GM21786 (cell line): ENCODE results near the gene CS.
"Not testable (repeated sequence)": the region's sequence is repeated elsewhere in the genome, so short reads cannot be mapped to it uniquely, and the experiment has no call there.

ENCODE experiments used
- ATAC-seq: cut with Tn5 transposase; IDR thresholded peaks from one replicate; pipeline ENCODE4 v1.9.1; 2021; ENCODE audit not compliant: unreplicated experiment

CS gene

DNA sequence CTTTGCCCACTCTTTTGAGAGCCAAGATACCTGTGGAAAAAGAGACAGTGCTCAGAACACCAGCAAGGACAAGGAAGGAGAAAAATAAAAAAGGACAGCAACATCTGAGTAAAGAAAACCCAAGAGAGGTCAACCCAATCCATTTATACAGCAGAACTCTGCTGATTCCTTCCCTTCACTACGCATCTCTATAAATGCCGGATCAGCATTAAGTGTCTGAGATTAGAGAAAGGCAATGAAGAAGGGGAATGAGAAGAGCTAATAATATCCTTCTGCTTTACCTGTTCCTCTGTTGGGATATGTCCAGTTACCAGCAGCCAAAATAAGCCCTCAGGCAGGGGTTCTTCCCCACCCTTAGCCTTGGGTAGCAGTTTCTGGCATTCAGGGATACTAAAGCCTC lies 17.6 kb downstream of the CS start:
- no peak for ATAC-seq

DNA sequence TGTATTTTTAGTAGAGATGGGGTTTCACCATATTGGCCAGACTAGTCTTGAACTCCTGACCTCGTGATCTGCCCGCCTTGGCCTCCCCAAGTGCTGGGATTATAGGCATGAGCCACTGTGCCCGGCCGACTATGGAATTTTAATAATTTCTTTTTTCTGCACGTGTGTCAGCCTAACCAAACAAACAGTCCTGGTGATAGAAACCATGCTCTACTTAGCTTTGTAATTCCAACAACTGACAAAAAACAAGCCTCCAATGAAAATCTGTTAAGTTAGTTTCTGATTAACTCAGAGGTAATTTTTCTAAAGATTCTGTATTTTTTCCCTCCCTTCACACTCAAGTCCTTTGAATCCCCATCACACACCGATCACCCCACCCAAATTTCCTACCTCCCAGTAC lies 18.1 kb downstream of the CS start:
- no peak for ATAC-seq

DNA sequence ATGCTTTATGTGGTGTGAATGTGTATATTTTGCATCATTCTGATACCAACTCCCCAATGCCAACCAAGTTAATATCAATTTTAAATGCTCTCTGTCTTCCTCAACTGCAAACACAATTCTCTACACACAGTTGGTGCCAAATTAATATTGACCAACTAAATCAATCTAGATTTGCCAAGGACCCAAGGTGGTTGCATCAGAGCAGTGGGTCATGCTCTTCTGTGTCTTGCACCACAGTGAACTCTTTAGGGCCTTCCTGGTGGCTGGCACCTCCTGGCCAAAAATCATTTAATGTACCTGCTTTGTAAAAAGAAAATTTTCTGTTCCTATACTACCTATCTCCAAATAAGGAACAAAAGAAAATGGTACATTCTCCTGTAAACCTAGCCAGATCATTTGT lies 19.3 kb downstream of the CS start:
- ATAC-seq, result no peak

DNA sequence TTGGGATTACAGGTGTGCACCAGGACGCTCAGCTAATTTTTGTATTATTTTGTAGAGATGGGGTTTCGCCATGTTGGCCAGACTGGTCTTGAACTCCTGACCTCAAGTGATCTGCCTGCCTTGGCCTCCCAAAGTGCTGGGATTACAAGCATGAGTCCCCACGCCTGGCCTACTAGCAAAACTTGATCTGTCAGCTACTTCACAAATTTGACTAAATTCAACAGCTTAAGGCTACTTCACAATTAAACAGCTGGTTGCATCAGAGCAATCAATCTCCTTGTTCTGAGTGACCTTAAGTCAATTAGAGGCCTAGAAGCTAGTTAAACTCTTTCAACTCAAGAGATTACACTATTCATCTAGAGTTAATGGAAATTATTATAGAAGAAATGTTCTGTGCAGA lies 21.2 kb downstream of the CS start:
- ATAC-seq, result no peak

DNA sequence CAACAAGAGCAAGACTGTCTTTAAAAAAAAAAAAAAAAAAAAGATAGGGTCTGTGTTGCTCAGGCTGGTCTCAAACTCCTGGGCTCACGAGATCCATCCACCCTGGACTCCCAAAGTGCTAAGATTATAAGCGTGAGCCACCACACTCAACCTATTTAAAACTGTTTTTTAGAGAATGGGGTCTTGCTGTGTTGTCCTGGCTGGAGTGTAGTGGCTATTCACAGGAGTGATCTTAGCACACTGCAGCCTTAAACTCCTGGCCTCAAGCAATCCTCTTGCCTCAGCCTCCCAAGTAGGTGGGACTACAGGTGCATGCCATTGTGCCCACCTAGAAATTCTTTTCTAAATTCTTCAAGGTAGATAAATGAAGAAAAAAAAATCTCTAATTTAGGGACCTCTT lies 25.8 kb downstream of the CS start:
- no peak for ATAC-seq

DNA sequence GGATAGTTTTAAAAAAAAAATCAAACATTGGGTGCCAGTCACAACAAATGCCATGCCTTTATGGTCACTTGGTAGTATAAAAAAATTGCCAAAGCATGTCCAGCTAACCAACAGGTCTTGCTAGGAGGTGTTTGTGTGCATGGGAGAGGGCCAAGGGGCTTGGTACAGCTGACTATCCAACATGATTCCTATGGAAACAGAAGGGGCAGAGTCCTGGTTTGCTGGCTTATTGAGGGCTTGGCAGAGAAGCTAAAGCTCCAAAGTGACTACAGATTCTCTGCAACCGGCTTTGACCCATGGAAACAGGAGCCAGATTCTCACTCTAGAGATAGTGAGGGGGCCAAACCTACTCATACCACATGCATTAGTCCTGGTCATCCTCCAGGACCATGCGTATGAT lies 27.7 kb downstream of the CS start:
- ATAC-seq, result not testable (repeated sequence)

DNA sequence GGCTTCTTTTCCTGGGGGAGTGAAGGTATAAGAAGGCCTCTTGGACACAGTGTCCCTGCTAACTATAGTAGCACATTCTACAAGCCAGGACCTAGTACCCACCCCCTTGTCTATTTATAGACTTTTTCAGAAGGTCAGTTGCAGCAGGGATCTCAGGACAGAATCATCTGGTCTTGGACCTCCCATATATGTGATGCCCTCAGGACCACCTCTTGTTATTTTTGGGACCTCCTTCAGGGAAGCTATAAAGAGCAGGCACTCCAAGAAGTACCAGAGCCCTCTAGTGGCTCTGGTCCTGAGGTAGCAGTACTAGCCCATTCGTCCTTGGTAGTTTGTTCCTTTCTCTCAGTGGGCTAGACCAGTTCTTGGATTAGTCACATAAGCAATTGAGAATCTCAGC lies 29.1 kb downstream of the CS start:
- no peak for ATAC-seq

DNA sequence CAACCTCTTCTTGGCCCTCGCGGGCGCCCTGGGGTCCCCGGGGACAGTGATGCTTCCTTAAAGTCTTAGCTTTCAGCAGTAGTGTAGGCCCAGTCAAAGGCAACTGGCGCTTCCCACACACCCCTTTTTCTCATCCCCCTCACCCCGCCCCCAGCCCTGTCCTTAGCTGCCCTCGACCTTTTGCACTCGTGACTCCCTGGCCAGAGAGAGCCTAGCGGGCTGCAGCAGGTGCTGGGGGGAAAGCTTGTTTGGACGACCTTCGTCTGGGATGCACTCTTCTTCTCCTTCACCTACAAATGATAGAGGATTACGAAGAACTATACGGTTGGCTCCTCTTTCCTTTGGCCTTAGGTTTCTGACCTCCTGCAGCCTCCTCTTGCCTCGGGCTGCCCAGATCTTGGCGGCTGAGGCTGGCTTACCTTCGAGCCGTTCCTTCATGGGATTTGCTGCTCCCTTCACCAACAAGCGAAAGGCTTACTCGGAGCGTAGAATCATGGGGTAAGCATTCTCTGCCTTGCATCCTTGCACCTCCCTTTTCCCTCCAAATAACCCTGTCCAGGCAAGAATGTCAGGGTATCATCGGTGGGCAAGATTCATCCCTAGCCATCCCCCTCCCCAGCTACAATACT lies 32.6 kb downstream of the CS start:
- ATAC-seq, result peak; percentile 7

DNA sequence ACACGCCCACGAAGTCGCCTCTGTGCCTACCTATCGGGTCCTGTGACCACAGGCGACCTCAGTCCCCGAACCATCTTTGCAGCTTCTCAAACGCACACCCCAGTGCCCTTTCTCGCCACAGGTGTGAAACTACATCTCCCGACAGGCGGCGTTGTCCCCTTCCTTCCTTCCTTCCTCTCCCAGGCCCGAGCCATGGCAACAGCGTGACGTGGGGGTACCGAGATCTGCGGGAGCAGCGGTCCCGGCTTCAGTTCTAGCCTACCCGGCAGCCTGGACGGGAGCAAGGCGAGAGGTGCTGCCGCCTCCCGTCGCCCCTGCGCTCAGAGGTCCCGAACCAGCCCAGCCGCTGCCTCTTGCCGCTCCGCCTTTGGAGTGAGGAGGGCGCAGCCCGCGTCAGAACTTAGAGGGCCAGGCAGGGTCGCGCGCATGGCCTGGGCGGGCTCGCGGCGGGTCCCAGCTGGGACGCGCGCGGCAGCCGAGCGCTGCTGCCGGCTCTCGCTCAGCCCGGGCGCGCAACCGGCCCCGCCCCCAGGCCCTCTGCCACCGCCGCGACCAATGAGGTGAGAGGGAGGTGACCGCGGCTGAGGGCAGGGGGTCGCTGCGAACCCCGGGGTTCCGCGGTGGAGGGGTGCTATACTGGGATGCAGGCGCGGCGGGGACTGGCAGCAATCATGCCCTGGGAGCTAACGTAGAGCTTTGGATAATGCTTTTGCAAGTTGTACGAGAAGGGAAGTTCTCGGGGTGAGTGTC lies 33.3 kb downstream of the CS start, which contains the start of gene COQ10A:
Gene COQ10A (plus strand): TSS at position 250 of the 750 bp plus-strand sequence. CDS start 177 bp downstream, at position 427.
- ATAC-seq, result peak; percentile 78

DNA sequence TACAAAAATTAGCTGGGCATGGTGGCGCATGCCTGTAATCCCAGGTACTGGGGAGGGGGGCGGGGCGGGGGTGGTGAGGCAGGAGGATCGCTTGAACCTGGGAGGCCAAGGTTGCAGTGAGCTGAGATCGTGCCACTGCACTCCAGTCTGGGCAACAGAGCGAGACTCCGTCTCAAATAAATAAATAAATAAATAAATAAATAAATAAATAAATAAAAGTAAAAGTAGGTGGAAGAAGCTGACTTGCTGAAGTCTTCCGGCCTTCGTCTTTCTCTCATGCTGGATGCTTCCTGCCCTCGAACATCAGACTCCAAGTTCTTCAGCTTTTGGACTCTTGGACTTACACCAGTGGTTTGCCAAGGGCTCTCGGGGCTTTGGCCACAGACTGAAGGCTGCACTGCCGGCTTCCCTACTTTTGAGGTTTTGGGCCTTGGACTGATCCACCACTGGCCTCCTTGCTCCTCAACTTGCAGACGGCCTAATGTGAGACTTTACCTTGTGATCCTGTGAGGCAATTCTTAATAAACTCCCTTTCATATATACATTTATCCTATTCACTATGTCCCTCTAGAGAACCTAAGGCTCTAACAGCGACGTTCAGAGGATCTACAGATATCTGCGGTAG lies 34.0 kb downstream of the CS start:
- ATAC-seq, result not testable (repeated sequence)

DNA sequence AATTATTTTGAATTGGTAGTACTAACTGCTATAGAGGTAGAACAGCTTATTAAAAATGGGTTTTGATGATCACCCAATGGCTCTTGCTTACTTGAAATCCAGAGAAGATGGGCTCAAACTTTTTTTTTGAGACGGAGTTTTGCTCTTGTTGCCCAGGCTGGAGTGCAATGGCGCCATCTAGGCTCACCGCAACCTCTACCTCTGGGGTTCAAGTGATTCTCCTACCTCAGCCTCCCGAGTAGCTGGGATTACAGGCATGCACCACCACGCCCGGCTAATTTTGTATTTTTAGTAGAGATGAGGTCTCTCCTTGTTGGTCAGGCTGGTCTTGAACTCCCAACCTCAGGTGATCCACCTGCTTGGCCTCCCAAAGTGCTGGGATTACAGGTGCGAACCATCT lies 37.2 kb downstream of the CS start:
- ATAC-seq, result not testable (repeated sequence)

DNA sequence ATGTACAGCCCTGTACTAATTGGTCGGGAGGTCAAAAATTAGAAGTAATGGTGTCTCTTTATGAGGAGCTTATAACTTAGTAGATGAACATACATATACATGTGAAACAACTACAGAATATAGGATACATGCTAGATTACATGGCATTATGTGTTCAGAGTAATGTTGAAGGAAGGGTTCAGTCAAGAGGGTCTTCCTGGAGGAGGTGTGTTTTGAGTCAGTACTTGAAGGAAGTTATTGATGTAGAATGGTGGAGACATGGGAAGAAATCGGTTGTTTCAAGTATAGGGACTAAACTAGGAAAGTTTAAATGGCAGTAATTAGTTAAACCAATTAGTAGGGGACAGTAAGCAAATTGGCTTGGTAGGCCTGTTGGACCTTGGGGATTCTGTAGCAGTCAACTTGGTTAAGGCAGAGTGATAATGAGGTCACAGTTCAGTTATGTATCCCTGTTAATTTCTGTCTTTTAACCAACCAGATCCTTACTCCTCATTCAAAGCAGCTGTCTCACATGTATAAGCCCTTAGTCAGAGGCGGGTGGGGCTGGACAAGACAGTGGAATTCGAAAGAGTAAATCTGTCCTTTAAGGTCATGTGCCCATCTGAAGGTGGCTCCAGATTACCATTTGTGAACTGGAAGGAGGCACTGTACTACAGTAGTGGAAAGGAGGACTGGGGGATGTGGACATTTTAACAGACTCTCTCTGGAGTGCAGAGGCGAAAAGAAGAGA lies 38.5 kb downstream of the CS start:
- ATAC-seq, result no peak

DNA sequence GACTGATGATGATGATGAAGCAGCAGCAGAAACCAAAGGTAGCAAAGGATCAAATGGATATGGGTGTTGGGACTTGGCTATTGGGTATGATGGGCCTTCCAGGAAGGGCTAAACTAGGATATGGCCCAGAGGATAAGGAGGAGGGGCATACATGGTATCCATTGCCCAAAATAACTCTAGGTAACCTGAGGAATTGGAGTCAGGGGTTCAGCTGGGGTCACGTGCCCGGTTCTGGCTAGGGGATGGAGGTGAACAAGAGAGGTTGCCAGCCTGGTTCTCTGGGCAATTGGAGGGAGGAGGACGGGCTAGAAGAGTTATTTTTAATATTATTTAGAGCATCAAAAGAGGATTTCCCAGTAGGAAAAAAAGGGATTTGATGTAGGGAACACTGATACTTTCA lies 39.2 kb downstream of the CS start:
- no peak for ATAC-seq

DNA sequence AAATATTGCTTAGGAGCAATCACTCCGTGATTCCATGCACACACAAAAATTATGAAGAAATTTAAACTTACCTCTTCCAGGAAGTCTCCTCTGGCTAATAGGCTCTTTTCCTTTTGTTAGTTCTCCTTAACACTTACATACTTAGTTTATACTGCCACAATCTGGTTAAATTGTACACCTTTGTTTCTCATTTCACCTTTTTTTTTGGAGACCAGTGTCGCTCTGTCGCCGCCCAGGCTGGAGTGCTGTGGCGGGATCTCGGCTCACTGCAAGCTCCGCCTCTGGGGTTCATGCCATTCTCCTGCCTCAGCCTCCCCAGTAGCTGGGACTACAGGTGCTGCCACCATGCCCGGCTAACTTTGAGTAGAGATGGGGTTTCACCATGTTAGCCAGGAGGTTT lies 39.8 kb downstream of the CS start:
- ATAC-seq, result no peak

DNA sequence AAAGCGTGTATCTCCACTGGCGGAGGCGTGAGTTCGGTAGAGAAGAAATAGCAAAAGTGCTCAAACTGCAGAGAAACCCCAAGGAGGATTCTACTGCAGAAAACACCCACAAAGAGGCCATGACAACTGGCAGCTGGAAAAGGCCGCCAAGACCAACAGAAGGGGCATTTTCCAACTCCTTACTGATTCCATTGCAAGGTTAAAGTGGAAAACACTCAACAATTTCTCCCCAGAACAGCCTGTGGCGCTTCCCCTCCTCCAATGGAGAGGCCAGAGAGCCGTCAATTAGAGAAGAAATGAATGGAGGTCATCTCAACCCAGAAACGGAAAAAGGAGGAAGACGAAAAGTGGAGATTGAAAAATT lies 41.3 kb downstream of the CS start:
- ATAC-seq, result no peak

DNA sequence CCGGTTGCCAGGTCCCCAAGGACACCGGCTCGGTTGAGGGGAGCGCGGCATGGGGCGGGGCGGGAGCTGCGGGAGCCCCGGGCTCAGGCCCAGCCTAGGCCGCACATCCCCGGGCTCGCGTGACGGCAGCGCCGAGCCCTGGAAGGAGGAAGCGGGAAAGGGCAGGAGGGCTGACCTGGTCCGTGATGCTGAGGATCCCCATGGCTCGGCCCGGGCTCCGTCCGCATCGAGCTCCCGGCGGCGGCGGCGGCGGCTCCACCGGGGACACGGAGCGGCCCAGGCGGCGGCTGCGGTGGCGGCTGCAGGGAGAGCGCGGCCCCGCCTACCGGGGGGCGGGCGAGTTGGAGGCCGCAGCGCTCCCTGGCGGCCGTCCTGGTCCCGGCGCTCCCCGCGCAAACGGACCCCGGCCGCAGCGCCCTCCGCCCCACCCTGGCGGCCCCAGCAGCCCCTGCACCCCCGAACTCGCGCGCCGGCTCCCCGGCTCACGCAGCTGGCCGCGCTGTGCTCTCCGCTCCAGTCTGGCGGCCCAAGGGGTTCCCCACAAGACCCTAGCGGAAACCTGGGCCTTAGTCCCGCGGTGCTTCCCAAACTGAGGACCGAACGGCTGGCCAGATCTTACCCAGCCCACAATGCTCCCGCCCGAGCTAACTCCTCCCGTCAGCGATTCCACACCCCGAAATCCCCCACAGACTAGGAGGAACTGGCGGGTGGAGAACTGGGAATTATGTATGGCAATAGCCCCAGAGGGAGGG lies 41.9 kb downstream of the CS start, which contains the start of gene ANKRD52:
Gene ANKRD52 (minus strand): TSS at position 317 of the 752 bp plus-strand sequence. CDS start 115 bp downstream, at position 202.
- peak; percentile 88 for ATAC-seq

DNA sequence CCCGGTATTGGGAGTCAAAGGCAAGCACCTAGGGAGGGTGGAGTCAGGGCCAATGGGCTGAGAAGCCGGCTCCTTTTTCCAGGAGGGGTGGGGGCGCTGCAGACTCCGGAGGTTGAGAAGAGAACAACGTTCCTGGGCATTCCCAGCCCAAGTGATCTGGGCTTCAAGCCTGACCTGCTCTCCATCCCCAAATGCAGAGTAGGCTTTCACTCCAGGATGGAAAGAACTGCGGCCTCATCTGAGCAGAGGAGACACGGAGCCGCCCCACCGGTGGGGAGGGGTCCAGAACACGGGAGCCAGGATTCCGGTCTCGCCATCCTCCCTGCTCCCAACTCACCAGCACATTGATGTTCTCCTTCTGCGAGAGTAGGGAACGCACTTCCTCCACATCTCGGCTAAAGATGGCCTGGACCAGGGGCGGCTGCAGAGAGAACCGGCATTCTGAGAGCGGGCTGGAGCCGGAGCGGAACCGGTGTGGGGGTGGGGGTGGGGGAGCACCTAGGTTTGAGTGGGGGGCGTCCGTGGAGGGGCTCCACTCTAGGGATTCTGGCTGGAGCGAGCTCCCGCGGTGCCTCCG lies 42.6 kb downstream of the CS start:
- peak; percentile 15 for ATAC-seq

DNA sequence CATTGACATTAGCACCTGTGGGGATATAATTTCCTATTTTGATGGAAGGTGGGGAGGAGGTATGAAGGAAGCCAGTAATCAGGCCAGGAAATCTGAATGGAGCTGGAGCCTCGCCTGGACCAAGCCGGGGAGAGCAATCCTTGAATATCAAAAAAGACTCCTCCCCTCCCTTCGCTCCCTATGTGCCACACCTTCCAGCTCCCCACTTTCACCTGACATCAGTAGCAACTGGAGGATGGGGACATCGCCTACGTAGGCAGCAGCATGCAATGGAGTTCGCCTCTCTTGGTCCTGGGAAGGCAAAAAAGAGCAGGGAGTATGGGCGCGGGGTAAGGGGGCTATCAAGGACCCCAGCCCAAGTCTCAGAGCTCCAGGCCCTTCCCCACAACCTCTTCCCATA lies 43.1 kb downstream of the CS start:
- ATAC-seq, result no peak

DNA sequence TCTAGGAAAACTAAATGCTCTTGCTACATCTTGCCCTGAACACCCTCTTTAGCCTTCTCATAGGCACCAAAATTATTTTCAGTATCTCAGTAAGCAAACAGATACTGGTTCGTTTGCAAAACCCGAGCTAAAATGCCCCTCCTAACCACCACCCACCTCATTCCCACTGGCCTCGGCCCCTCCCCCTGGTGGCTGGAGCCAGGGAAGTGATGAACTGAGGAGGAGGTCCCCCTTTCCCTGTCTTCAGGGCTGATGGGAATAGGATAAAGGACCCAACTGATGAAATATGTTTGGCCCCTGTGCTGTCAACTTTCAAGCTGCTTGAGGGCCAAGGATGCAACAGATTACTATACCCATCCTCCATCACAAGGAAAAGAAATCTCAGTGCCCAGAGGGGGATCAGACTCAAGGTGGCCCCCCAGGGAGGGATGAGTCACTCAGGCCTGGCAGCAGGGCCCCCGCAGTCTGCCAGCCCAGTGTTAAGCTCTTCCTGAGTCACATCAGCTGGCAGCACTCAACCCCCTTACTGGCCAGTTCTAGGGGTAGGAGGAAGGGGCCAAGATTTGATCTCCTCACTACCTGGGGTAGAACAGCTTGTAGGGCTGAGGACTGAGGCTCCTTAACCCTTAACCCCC lies 43.7 kb downstream of the CS start:
- ATAC-seq, result no peak

DNA sequence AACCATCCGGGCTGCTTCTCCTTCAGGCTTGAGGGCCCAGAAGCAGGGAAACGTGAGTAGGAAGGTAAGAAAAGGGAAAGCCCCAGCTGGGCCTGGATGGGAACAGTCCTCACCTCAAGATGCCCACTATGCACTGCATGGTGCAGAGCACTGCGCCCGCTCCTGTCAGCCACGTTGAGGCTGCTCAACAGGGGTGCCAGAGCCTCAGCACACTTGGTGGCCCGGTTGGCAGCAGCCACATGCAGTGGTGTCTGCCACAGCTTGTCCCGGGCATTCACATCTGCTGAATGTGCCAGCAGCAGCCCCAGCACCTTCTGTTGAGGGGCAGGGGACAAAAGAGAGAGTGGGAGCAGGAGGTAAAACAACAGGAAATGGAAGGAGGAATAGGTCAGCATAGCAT lies 44.5 kb downstream of the CS start:
- no peak for ATAC-seq
